GM10266 (cell line): ENCODE measurements around the gene CD244.
"Not testable (repeated sequence)": the region's sequence is repeated elsewhere in the genome, so short reads cannot be mapped to it uniquely, and the experiment has no call there.

Experiments
- DNase-seq: peaks from one replicate; pipeline ENCODE4 v3.0.0; 2012; ENCODE audit errors: extremely low spot score
- TF ChIP-seq, protein P1 (sequence below): IDR thresholded peaks from 2 replicates; pipeline ENCODE4 v1.5.1; 2012; ENCODE audit warnings: mild to moderate bottlenecking, low read depth; ENCODE audit not compliant: control insufficient read depth, insufficient read depth; ENCODE audit errors: missing control alignments

The CD244 gene

DNA sequence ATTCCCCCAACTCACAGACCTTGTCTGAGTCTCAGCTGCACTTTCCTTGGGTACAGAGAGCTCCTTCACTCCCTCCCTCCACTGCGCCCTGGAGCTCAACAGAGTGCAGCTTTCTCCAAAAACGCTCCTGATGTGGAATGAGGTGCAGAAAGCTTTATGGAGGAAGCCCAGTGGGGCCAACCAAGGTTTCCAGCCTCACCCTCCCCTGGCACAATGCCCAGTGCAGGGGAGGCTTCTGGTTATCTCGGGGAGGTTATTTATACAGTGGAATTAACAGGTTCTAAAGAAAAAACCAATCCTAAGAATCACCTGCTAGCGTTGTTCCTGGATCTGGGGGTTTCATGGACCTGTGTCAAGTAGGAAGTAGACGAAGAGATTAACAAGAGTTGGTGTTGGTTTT, 22.4 kb upstream of the CD244 start, which contains the start of gene ITLN1:
ITLN1 (minus strand) TSS at position 139 of the 400 bp plus-strand sequence. CDS start 303 bp downstream, outside the sequence.
- DNase-seq, result no peak
- TF ChIP-seq, protein P1, sequence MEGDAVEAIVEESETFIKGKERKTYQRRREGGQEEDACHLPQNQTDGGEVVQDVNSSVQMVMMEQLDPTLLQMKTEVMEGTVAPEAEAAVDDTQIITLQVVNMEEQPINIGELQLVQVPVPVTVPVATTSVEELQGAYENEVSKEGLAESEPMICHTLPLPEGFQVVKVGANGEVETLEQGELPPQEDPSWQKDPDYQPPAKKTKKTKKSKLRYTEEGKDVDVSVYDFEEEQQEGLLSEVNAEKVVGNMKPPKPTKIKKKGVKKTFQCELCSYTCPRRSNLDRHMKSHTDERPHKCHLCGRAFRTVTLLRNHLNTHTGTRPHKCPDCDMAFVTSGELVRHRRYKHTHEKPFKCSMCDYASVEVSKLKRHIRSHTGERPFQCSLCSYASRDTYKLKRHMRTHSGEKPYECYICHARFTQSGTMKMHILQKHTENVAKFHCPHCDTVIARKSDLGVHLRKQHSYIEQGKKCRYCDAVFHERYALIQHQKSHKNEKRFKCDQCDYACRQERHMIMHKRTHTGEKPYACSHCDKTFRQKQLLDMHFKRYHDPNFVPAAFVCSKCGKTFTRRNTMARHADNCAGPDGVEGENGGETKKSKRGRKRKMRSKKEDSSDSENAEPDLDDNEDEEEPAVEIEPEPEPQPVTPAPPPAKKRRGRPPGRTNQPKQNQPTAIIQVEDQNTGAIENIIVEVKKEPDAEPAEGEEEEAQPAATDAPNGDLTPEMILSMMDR, result no peak

DNA sequence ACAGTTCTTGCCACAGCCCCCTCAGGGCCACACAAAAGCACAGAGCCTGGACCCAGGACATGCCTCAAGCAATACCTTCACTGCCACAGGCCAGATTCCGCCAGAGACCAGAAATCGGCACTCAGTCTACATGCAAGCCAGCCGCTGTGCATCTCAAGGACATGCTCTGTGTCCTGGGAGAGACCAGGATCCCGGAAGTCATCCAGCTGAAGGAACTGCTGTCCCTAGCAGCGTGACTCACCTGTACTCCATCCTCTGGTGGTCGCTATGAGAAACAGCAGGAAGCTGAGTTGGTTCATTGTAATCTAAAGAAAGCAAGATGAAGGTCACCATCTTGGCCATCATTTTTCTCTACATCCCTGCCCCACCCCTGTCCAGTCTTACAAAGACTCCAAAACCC, 21.9 kb upstream of the CD244 start:
- DNase-seq, result no peak

DNA sequence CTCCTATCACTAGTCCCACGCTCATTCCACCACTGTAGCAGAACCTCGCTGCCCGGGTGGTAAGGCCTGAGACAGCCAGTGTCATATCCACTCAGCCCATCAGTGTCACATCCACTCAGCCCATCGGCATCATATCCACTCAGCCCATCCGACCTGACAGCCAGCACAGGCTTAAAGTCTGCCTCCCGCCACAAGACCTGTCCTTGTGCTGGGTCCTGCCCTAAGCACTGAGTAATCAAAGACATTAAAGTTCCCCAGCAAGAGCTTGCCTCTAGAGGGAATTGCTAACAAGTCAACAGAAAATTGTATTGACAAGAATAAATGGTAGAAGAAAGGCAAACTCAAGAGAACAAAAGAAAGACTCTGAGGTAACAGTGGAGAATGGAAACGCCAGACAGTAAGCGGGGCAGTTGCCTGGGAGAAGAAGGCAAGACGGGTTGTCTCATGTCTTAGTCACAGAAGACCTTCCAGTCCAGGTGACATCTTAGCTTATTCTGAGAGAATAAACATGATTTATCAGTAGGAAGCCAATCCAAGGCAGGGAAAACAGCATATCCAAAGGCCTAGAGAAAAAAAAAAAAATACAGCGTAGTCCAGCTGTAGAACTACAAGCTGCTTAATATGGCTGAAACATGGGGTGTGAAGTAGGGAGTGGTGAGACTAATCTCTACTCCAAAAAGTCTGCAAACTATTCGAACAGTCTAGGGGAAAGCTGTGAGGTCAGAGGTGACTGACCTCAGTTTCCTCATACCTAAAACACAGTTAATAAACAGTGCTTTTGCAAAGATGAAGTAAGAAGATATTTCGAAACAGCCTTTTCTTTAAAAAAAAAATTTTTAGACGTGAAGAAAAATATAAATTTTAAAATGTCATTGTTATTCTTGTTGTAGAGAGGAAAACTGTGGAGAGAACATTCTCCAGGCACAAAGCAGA, 21.2 kb upstream of the CD244 start:
- no peak for DNase-seq
- TF ChIP-seq, protein P1, result no peak

More for the DNA sequence above, 21.9 kb upstream of the CD244 start:
- TF ChIP-seq, protein P1, result peak; percentile 18

DNA sequence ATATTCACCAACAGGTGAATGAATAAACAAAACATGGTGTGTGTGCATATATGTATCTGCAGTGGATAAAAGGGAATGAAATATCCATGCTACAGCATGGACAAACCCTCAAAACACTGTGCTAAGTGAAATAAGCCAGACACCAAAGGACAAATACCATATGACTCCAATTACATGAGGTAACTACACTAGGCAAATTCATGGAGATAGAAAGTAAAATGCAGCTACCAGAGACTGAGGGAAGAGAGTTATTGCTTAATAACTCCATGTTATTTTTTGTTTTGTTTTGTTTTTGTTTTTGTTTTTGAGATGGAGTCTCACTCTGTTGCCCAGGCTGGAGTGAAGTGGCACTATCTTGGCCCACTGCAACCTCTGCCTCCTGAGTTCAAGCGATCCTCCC, 19.9 kb upstream of the CD244 start:
- TF ChIP-seq, protein P1, result no peak
- DNase-seq, result no peak

DNA sequence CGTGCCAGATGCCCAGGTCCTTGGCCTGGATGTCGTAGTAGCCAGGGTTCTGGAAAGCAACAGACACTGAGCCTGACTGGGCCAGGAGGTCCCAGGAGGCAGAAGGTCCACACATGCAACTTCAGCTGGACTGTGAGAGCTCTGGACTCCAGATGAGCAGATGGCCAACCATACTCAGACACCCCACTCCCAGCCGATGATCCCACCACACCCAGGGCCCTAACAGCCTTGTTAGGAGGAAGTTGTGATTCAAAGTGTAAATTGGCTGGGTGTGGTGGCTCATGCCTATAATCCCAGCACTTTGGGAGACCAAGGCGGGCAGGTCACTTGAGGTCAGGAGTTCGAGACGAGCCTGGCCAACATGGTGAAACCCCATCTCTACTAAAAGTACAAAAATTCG, 18.6 kb upstream of the CD244 start:
- not testable (repeated sequence) for DNase-seq

DNA sequence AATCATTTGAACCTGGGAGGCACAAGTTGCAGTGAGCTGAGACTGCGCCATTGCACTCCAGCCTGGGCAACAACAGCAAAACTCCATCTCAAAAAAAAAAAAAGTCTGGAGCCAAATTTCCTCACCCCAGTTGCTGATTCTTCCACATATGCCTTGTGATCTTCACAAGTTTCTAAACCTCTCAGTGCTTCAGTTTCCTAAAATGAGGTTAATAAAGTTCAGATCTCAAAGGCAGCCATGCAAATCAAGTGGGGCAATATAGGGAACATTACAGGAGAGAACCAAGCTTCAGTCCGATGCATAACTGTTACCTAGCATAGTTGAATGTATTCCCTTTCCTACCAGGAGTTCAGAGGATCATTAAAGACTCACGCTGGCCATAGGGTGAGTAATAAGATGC, 17.5 kb upstream of the CD244 start:
- TF ChIP-seq, protein P1, result no peak
- DNase-seq, result no peak

DNA sequence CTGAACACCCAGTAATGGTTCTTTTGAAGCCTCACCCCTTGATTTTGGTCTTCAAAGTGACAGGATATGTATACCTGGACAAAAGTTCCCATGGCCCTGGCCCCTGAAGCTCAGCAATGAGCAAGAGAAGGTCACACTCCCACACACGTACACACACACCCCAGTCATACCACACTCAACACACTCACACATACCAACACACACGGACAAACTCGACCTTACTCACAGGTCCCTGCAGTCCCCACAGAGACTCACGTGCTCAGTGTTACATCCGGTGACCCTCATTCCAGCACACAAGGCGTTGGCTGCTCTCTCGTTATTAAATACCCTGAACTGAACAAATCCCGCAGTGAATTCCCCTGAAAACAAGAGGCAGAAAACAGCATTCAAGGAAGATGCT, 16.4 kb upstream of the CD244 start:
- no peak for DNase-seq
- TF ChIP-seq, protein P1, result no peak
